Melanocyte of skin (primary cell): ENCODE results near the gene IRAG1. TPM values are rescaled to one million over a fixed set of nuclear protein-coding genes. Genes with fewer than 3 reads are reported as not detected.

Experiments
- small RNA-seq, 2 donors: library from RNA; depleted of rRNA; stranded (forward); fragments of <200 nt; gene quantifications; one replicate each; pipeline ENCODE3, GENCODE V24; 2012
- total RNA-seq, 2 donors: library from RNA; depleted of rRNA; stranded (reverse); fragments of >200 nt; gene quantifications; 2 replicates each; pipeline ENCODE4 v1.2.3, GENCODE V29; 2012

IRAG1 gene
- under 1 TPM in 1 of 2 donors, not detected in 1; under 0.01 TPM for total RNA-seq

GRCh38 chr11:10693509-10694081 lies at the start of gene IRAG1:
Gene IRAG1 (minus strand): TSS chr11:10693755. CDS start chr11:10693602, 153 bp downstream.

Small RNAs within 50 kb of the gene (small RNA-seq; reads per million reads assigned to genes)
- 0 reads per million in 2 donors for gene RF00019

Other genes starting within 250 kb of the IRAG1 start
- gene AMPD3, start 238.5 kb downstream of the IRAG1 start, total RNA-seq: 1 to 10 TPM in 1 of 2 donors, under 1 TPM in 1; 0.33 to 2.1 TPM
- gene RNF141, start 152.6 kb downstream of the IRAG1 start, total RNA-seq: 10 to 100 TPM; 17.6 to 24.4 TPM
- not detected for gene LYVE1, start 125.1 kb downstream of the IRAG1 start, total RNA-seq
- gene CTR9, start 57.5 kb upstream of the IRAG1 start, total RNA-seq: 10 to 100 TPM; 22.4 to 29.3 TPM
- 100 to 1,000 TPM; 488 to 645 TPM for gene EIF4G2, start 115.2 kb upstream of the IRAG1 start, total RNA-seq
- 10 to 100 TPM; 17.6 to 25.3 TPM for gene ZBED5, start 164.3 kb upstream of the IRAG1 start, total RNA-seq